Heart right ventricle (tissue), 16 donors: ENCODE data around the gene GPR139. TPM values are rescaled to one million over a fixed set of nuclear protein-coding genes. Genes with fewer than 3 reads are reported as not detected.

Experiments used
- ATAC-seq, 8 donors: fragments of 200-7000 bp; cut with Tn5 transposase; one replicate each; pipeline ENCODE4 v1.9.1; 2020; ENCODE audit warnings: mild to moderate bottlenecking in 8 of 8, moderate library complexity in 8 of 8, moderate number of reproducible peaks in 1 of 8
- DNase-seq, 2 donors: peaks; one replicate each; pipeline ENCODE4 v3.0.0-alpha.2; 2020
- H3K27ac ChIP-seq, 10 donors: fragments of 200-600 bp; sonication (generic) in 2 of 10; one replicate each; pipeline versions ENCODE4 v1.5.0 to v1.8.0; 2020 to 2022; ENCODE audit warnings: mild to moderate bottlenecking in 3 of 10
- H3K27me3 ChIP-seq, 7 donors: fragments of 200-600 bp; one replicate each; pipeline ENCODE4 v1.8.0; 2021 to 2022; ENCODE audit warnings: mild to moderate bottlenecking in 2 of 7
- H3K36me3 ChIP-seq, 9 donors: fragments of 200-600 bp; sonication (generic) in 1 of 9; one replicate each; pipeline versions ENCODE4 v1.5.0 to v1.8.0; 2020 to 2022; ENCODE audit warnings: mild to moderate bottlenecking in 2 of 9
- H3K4me1 ChIP-seq, 9 donors: fragments of 200-600 bp; sonication (generic) in 1 of 9; one replicate each; pipeline versions ENCODE4 v1.5.0 to v1.8.0; 2020 to 2022; ENCODE audit warnings: mild to moderate bottlenecking in 4 of 9
- H3K4me3 ChIP-seq, 10 donors: fragments of 200-600 bp; sonication (generic) in 2 of 10; one replicate each; pipeline versions ENCODE4 v1.5.0 to v1.8.0; 2020 to 2022; ENCODE audit warnings: mild to moderate bottlenecking in 7 of 10, moderate library complexity in 2 of 10
- H3K9me3 ChIP-seq, 11 donors: fragments of 200-600 bp in 10 of 11; sonication (generic) in 2 of 11; one replicate each; pipeline versions ENCODE4 v1.5.0 to v1.8.0; 2013 to 2022; ENCODE audit warnings: mild to moderate bottlenecking in 2 of 11, control low read depth in 1 of 11, moderate library complexity in 1 of 11
- CTCF ChIP-seq, 9 donors: fragments of 200-600 bp; sonication (generic) in 2 of 9; IDR thresholded peaks; one replicate each; pipeline versions ENCODE4 v1.5.0 to v1.8.0; 2021 to 2022; ENCODE audit warnings: antibody characterized with exemption in 9 of 9, mild to moderate bottlenecking in 5 of 9, moderate library complexity in 1 of 9
- WGBS, 2 donors: extraction: QIAGEN DNeasy Blood & Tissue Kit; methylation state at CpG; one replicate each; pipeline ENCODE4 v1.1.7; 2013; ENCODE audit warnings: inconsistent platforms in 1 of 2; 5-methylcytosine and 5-hydroxymethylcytosine counted together
- intact Hi-C, 10 donors: fragments of 100-400 bp; cut with DNase I; formaldehyde crosslinking; loops; one replicate each; pipeline versions ENCODE4 v1.11.1 to v1.14.2; 2022
- polyA plus RNA-seq, 2 donors: library from polyadenylated mRNA; stranded (reverse); fragments of 200-250 nt; gene quantifications; one replicate each; pipeline ENCODE4 v1.2.3, GENCODE V29; 2013
- total RNA-seq, 10 donors: library from RNA; stranded (reverse); fragmentation: NEBNext Ultra II Directional in 3 of 10; extraction: Animal tissue kit (Norgen Biotek cat#: 25700) in 3 of 10; gene quantifications; one replicate each; pipeline versions ENCODE4 v1.2.1 to v1.2.4, GENCODE V29; 2021 to 2023
- donor health status: Arrhythmogenic right ventricular cardiomyopathy.
- donor health status: ischemic (EF 13 %, LVEDD 7.1; RV severe dilation, severe dysfunction).
- donor health status: healthy with polysubstance abuse.
- donor health status: DM: no; HTN: yes; CAD: no.
- donor health status: DM: no; HTN: no; CAD: no.
- donor health status: ischemic (EF 25% LVEDD 6.9; RV normal size, moderate dysfunction).
- donor health status: ischemic (EF 25% LVEDD 5.7; RV mildly dilated, moderate dysfunction).
- donor health status: healthy.
- donor health status: DM: yes; HTN: yes; CAD: no.
- donor health status: Ischemic cardiomyopathy.
- donor health status: ischemic (EF 35%, LVEDD 5.7; RV mildly dilated, moderate dysfunction).
- donor health status: nonischemic (EF 11% LVEDD 7.7; RV severe dilation, severe dysfunction).
- donor health status: DM: yes; HTN: yes; CAD: no.
- donor health status: PGD.
- donor health status: ischemic (EF 29% LVEDD 5.4; RV normal size, mild dysfunction).
- donor health status: nonischemic (EF 23%, LVEDD 6.1; RV moderate dilation, normal function).

GPR139 gene
- total and polyA plus RNA-seq, 12 donors = not detected

GRCh38 chr16:20056436-20056835, 17.3 kb downstream of the GPR139 start:
- no peaks in the 10 kb centered on the region for H3K4me1 ChIP-seq
- peaks cover 0 to 20% (median 10%) of the 10 kb centered on the region in 7 donors for H3K27me3 ChIP-seq
- DNase-seq = no peak
- H3K4me3 ChIP-seq = no peak overlapping the region
- intact Hi-C loops = no loop called here
- ATAC-seq = no peak
- no peaks in the 10 kb centered on the region for H3K9me3 ChIP-seq
- WGBS, 2 donors = 75 to 82% methylated on average over 3 of the region's 3 CpGs
- no peak for TF ChIP-seq CTCF (IDR thresholded peaks at IDR 0.05)
- H3K27ac ChIP-seq = no peak overlapping the region
- no peaks in the 10 kb centered on the region for H3K36me3 ChIP-seq

- DNase-seq (no peak), ATAC-seq (no peak)
- Histone ChIP-seq H3K4me1 (no peaks in the 10 kb centered on the region), H3K36me3 (no peaks in the 10 kb centered on the region), H3K9me3 (no peaks in the 10 kb centered on the region), H3K27ac (no peak overlapping the region), H3K27me3 (peaks cover 0 to 29% (median 11%) of the 10 kb centered on the region in 7 donors), H3K4me3 (no peak overlapping the region)
- intact Hi-C loops = no loop called here
- 37 to 45% methylated on average over 5 of the region's 5 CpGs for WGBS, 2 donors
- TF ChIP-seq CTCF (IDR thresholded peaks at IDR 0.05) = no peak
These were observed 20.4 kb downstream of the GPR139 start for GRCh38 chr16:20053336-20053735.

GRCh38 chr16:20051611-20052010, 22.1 kb downstream of the GPR139 start:
- whole genome bisulfite sequencing, 2 donors = 87 to 94% methylated on average over 9 of the region's 9 CpGs
- Histone ChIP-seq H3K27me3 (peaks cover 0 to 24% (median 0%) of the 10 kb centered on the region in 7 donors), H3K27ac (no peak overlapping the region), H3K9me3 (no peaks in the 10 kb centered on the region), H3K4me1 (no peaks in the 10 kb centered on the region), H3K36me3 (no peaks in the 10 kb centered on the region), H3K4me3 (no peak overlapping the region)
- DNase-seq (no peak), ATAC-seq (no peak)
- intact Hi-C loops = no loop called here
- TF ChIP-seq CTCF (IDR thresholded peaks at IDR 0.05) = no peak

GRCh38 chr16:20051147-20051546, 22.5 kb downstream of the GPR139 start:
- intact Hi-C loops = no loop called here
- Histone ChIP-seq H3K27me3 (peaks cover 0 to 24% (median 0%) of the 10 kb centered on the region in 7 donors), H3K4me1 (no peaks in the 10 kb centered on the region), H3K27ac (no peak overlapping the region), H3K4me3 (no peak overlapping the region), H3K9me3 (no peaks in the 10 kb centered on the region), H3K36me3 (no peaks in the 10 kb centered on the region)
- no peak for TF ChIP-seq CTCF (IDR thresholded peaks at IDR 0.05)
- DNase-seq = no peak
- 70 to 76% methylated on average over 7 of the region's 7 CpGs for WGBS, 2 donors
- ATAC-seq = no peak
